GM23248 (cell line): ENCODE measurements around the gene AKT3.

Source experiments
- EZH2 ChIP-seq: fragments of 200-600 bp; sonication (generic); IDR thresholded peaks from 2 replicates; pipeline ENCODE4 v1.6.1; 2018; ENCODE audit warnings: antibody characterized with exemption, mild to moderate bottlenecking; ENCODE audit not compliant: insufficient read depth, poor library complexity, severe bottlenecking
- EZH2phosphoT487 ChIP-seq: fragments of 200-600 bp; sonication (generic); IDR thresholded peaks from 2 replicates; pipeline ENCODE4 v1.6.1; 2018; ENCODE audit warnings: antibody characterized with exemption, moderate library complexity, mild to moderate bottlenecking, low read depth; ENCODE audit not compliant: insufficient read depth

GRCh38 chr1:243756529-243756928 is 93.5 kb downstream of the AKT3 start:
- TF ChIP-seq EZH2: no peak
- TF ChIP-seq EZH2phosphoT487: no peak
